Measurements from ENCODE around the gene EXOSC2.

Gene EXOSC2

DNA sequence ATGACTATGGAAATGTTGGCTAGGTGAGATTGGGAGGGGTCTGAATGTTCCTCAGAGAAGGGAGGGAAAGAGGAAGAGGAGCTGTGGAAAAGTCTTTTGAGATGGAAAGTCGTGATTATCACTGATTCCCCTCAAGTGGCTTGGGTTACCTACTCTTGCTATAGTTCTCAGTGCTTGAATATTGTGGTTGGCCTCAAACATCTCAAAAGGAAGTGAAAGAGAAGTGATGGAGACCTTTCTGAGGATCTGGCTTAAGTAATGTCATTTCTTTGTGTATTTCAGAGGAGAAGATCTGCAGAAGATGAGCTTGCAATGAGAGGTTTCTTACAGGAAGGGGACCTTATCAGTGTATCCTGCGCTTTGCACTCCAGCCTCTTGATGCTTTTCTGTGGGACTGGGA lies 5.5 kb downstream of the EXOSC2 start:
- no peak for FAIRE-seq

DNA sequence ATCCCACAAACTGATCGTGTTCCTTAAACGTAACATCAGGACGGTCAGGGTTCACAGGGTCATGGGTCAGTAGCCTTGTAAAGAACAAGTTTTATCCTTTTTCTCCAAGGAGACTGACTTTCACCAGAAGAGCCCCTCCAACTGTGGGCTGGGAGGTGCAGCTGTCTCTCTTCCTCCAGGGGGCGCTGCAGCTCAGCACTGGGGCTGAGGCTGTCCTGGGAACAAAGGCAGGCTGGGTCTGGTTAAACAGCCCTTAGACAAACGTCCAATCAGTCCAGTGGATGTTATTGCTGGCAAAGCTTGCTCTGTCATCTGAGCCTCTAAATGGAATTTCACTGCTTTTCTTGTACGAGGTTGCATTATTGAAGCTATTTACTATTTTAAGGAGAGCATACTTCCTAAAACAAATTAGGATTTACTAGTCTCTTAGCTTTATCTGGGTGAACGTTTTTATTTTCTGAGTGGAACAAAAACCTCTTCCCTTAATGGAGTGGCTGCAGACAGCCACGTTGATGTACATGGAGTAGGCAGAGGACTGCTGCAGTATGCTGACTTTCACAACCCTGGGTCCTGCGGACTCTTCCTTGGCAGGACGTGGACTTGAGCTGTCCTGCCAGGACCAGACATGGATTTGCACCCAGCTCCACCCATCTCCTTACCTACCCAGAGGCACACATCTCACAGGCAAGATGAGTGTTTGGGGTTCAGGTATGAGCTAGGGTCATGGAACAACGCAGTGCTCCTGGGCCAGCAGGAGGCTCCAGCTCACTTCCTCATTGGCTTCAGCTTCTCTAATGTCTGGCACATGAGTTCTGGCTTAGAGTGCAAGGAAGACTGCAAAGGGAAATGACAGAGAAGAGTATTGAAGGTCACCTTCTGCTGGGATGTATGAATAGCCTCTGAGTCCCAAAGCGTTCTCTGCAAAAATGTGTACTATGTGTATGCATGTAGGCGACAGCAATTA lies 7.8 kb downstream of the EXOSC2 start:
- no peak for FAIRE-seq

GRCh38 chr9:130703501-130703900 lies 9.9 kb downstream of the EXOSC2 start:
- no peak for FAIRE-seq

DNA sequence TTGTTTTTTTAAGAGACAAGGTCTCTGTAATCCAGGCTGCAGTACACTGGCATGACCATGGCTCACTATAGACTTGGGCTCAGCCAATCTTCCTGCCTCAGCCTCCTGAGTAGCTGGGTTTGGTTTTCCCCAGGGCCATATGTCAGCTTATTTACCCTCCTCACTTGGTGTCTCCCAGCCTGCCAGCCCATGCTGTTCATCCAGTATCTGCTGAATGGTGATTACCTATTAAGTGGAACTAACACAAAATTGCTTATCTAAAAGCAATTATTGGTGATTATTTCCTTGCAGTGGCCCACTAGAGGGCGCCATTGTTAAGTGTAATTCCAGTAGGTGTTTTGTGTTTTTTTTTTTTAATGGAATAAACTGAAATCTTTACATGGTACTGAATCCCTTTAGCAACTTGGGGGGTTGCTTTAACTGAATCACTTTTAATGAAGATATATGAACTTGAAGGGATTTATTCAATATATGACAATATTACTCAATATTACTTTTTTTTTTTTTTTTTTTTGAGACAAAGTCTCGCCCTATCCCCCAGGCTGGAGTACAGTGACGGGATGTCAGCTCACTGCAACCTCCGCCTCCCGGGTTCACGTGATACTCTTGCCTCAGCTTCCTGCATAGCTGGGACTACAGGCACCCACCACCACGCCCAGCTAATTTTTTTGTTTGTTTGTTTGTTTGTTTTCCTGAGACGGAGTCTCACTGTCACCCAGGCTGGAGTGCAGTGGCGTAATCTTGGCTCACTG lies 13.8 kb downstream of the EXOSC2 start:
- no peak for FAIRE-seq

GRCh38 chr9:130710822-130711352 lies 17.3 kb downstream of the EXOSC2 start:
- FAIRE-seq: no peak

DNA sequence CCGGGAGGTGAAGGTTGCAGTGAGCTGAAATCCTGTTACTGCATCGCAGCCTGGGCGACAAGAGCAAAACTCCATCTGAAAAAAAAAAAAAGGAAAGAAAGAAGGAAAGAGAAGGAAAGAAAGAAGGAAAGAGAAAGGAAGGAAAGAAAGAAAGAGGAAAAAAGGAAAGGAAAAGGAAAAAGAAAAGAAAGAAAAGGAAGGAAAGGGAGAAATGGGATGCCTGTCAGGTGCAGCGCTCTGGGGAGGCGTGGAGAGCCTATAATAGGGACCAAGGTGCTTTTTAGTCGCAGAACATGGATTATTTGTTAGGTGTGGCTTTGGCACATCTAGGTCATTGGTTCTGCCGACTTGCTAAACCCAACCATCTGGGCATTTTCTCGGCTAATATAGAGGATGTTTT lies 17.9 kb downstream of the EXOSC2 start:
- FAIRE-seq: no peak

- no peak for FAIRE-seq
Measured at GRCh38 chr9:130712564-130713285, 19.1 kb downstream of the EXOSC2 start.

- no peak for FAIRE-seq
Measured at GRCh38 chr9:130713286-130713960, 19.8 kb downstream of the EXOSC2 start.

- no peak for FAIRE-seq
Measured at GRCh38 chr9:130714586-130715110, 21.1 kb downstream of the EXOSC2 start.

DNA sequence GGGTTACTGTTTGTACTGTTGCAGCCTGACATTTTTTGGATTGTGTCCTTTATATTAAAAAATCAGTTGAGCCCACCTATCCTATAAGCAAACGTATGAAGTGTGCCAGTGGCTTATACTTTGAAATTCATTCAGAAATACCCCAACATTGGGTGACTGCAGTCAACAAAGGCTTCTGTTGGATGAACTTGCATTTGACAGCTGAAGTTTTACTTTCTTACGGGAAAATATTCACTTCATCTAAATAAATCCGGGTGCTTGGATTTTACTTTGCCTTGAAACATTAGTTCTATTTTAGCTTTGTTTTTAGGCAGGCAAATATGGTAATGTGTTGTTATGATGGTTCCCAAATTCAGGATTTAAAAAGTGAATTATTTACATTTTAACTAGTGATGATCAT lies 21.7 kb downstream of the EXOSC2 start:
- no peak for FAIRE-seq

DNA sequence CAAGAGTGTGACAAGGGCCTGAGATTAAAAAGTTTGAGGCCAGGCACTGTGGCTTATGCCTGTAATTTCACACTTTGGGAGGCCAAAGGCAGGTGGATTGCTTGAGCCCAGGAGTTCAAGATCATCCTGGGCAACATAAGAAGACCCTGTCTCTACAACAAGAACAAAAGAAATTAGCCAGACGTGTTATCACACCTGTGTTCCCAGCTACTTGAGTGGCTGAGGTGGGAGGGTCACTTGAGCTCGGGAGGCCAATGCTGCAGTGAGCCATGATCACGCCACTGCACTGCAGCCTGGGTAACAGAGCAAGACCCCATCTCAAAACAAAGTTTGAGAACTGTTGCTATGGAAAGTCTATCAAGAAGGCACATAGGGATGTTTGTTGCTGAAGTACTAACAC lies 25.0 kb downstream of the EXOSC2 start:
- no peak for FAIRE-seq

DNA sequence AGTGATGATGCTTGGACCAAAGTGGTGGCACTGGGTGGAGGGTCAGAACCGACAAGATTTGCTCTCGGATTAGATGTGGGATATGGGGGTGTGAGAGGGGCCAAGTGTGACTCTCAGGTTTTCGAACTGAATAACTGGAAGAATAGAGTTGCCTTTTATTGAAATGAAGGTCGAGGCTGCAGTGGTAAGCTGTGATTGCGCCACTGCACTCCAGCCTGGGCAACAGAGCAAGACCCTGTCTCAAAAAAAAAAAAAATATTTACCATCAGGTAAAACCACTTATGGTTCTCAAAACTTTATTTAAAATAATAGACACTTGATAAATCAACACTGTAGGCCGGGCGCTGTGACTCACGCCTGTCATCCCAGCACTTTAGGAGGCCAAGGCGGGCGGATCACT lies 27.2 kb downstream of the EXOSC2 start:
- no peak for FAIRE-seq

GRCh38 chr9:130728721-130729120 lies 35.1 kb downstream of the EXOSC2 start:
- no peak for FAIRE-seq

DNA sequence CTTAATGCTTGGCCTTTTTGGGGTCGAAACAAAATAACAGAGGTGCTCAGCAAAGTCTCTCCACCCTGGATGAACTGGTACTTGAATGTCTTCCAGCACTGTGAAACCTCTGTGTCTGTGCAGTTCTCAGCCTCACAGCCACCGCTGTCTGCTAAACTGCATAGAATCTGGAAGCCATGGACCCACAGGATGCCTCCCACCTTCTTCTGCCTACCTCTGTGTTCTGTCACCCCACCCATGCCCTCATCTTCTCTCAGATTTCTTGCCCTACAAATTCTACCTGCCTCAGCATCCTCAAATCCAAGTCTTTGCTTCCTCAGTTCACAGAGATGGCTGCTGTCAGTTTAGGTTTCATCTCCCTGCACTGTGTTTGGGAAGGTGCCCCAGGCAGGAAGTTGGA lies 35.6 kb downstream of the EXOSC2 start:
- FAIRE-seq: no peak

GRCh38 chr9:130731355-130731754 lies 37.8 kb downstream of the EXOSC2 start:
- peak; percentile 86 for FAIRE-seq

DNA sequence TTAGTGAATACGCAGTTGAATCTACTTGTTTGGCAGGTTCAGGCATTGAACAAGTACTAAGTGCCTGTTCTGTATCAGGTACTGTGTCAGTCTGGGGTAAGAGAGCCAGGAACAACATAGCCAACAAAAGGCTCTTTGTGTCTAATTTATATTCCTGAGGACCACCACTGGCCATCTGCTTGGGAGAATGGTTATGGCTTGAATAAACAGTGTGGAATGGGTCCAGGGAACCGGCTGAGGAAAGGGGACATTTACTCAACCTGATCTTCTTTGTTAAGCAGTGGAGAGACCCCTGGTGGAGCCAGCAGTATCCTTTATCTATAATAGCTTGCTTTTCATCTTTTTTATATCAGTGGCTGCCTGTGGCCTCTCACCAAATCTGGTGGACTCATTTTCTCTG lies 38.6 kb downstream of the EXOSC2 start:
- no peak for FAIRE-seq

- no peak for FAIRE-seq
Measured at GRCh38 chr9:130732793-130733221, 39.2 kb downstream of the EXOSC2 start.

GRCh38 chr9:130735566-130735965 lies 42.0 kb downstream of the EXOSC2 start:
- FAIRE-seq: no peak

DNA sequence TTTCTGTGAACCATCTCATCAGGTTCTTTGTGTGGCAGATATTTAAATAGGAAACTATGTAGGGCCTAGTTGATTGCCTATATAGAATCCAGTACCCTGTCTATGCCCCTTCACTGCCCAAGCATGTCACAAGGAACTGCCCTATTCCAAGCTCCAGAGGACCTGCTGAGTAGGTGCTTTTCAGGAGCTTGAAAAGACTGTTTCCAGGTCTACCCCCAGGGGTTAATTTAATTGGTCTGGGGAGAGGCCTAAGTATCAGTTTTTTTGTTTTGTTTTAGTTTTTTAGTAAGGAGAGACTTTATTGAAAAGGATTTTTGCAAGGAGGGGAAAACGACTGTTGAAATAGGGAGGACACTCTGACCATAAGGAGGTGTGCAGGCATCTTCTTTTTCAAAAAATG lies 43.3 kb downstream of the EXOSC2 start:
- no peak for FAIRE-seq

- FAIRE-seq: no peak
Measured at GRCh38 chr9:130738281-130738680, 44.7 kb downstream of the EXOSC2 start.

DNA sequence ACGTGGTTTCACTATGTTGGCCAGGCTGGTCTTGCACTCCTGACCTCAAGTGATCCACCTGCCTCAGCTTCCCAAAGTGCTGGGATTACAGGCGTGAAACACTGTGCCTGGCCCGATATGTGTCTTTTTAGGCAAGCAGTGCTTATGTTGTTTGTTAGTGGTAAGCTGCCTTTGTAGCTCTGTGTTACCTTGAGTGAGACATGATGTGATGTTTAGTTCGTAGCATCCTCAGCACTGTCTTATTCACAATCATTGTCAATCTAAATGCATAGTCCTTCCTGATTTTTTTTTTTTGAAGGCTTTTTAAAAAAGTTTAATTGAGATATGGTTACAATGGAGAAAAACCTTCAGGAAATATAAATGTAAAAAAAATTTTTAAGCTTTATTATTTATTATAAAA lies 45.5 kb downstream of the EXOSC2 start:
- FAIRE-seq: no peak

Data from islet of Langerhans (tissue), 1 donor.